Peyer's patch (tissue), 4 donors: ENCODE data around the gene METTL24.

ENCODE experiments used
- POLR2A ChIP-seq, 2 donors: fragments of 450-650 bp; IDR thresholded peaks; one replicate each; pipeline ENCODE4 v1.5.1; 2017; ENCODE audit warnings: antibody characterized with exemption in 2 of 2, mild to moderate bottlenecking in 2 of 2, moderate library complexity in 2 of 2
- TF ChIP-seq, protein P1 (sequence below), 6 experiments: fragments of 450-650 bp in 4 of 6; fragments of 200-600 bp in 2 of 6; sonication (generic) in 1 of 6; IDR thresholded peaks; one replicate each; pipeline ENCODE4 v1.5.1; 2017 to 2019; ENCODE audit warnings: antibody characterized with exemption in 6 of 6, mild to moderate bottlenecking in 3 of 6, moderate library complexity in 1 of 6

GRCh38 chr6:110355727-110356126 lies 2.4 kb downstream of the METTL24 start:
- TF ChIP-seq, protein P1, sequence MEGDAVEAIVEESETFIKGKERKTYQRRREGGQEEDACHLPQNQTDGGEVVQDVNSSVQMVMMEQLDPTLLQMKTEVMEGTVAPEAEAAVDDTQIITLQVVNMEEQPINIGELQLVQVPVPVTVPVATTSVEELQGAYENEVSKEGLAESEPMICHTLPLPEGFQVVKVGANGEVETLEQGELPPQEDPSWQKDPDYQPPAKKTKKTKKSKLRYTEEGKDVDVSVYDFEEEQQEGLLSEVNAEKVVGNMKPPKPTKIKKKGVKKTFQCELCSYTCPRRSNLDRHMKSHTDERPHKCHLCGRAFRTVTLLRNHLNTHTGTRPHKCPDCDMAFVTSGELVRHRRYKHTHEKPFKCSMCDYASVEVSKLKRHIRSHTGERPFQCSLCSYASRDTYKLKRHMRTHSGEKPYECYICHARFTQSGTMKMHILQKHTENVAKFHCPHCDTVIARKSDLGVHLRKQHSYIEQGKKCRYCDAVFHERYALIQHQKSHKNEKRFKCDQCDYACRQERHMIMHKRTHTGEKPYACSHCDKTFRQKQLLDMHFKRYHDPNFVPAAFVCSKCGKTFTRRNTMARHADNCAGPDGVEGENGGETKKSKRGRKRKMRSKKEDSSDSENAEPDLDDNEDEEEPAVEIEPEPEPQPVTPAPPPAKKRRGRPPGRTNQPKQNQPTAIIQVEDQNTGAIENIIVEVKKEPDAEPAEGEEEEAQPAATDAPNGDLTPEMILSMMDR (IDR thresholded peaks at IDR 0.05), result no peak
- TF ChIP-seq POLR2A (IDR thresholded peaks at IDR 0.05), result no peak
